ENCODE results near the gene ANXA2.

Gene ANXA2

GRCh38 chr15:60299452-60300047 lies 98.2 kb downstream of the ANXA2 start:
- DNase-seq (ENCODE audit: low read depth in 2 of 2) = no peak
